Limb (tissue), 2 donors: Measurements from ENCODE around the gene TSACC.
A peak's percentile ranks its signal among the peaks of the same experiment; 100 is the strongest.
"Not testable (repeated sequence)": the region's sequence is repeated elsewhere in the genome, so short reads cannot be mapped to it uniquely, and the experiment has no call there.

Experiments
- DNase-seq, 2 donors: peaks; one replicate each; pipeline ENCODE4 v3.0.0-alpha.2; 2016; ENCODE audit errors: extremely low spot score in 2 of 2

The TSACC gene

GRCh38 chr1:156346035-156346434 is 7.7 kb downstream of the TSACC start:
- DNase-seq = not testable (repeated sequence)

- DNase-seq = no peak
These were observed 8.3 kb downstream of the TSACC start for GRCh38 chr1:156346636-156347035.

GRCh38 chr1:156347331-156347730 is 9.0 kb downstream of the TSACC start:
- no peak for DNase-seq

- DNase-seq = not testable (repeated sequence)
These were observed 14.2 kb downstream of the TSACC start for GRCh38 chr1:156352481-156352880.

GRCh38 chr1:156356262-156356874 is 18.0 kb downstream of the TSACC start:
- DNase-seq = no peak

GRCh38 chr1:156356875-156357534 is 18.7 kb downstream of the TSACC start:
- DNase-seq = peak in 1 of 2 donors; percentile 54

- DNase-seq = no peak
These were observed 19.7 kb downstream of the TSACC start for GRCh38 chr1:156357977-156358376.

- DNase-seq = no peak
These were observed 20.3 kb downstream of the TSACC start for GRCh38 chr1:156358641-156359040.

- no peak for DNase-seq
These were observed 20.9 kb downstream of the TSACC start for GRCh38 chr1:156359249-156359648.

- DNase-seq = no peak
These were observed 21.6 kb downstream of the TSACC start for GRCh38 chr1:156359973-156360372.

GRCh38 chr1:156360534-156360933 is 22.2 kb downstream of the TSACC start:
- no peak for DNase-seq

- no peak for DNase-seq
These were observed 27.4 kb downstream of the TSACC start for GRCh38 chr1:156365754-156366153.

GRCh38 chr1:156366378-156367166 is 28.2 kb downstream of the TSACC start:
- DNase-seq = no peak

- no peak for DNase-seq
These were observed 29.2 kb downstream of the TSACC start for GRCh38 chr1:156367383-156368156.

GRCh38 chr1:156368157-156368658 is 29.9 kb downstream of the TSACC start:
- DNase-seq = no peak

GRCh38 chr1:156368889-156369684 is 30.8 kb downstream of the TSACC start, which contains the start of gene RHBG:
Gene RHBG, plus strand, starts transcription at chr1:156369211. Its CDS starts 39 bp downstream, at chr1:156369250.
- no peak for DNase-seq

- not testable (repeated sequence) for DNase-seq
These were observed 31.5 kb downstream of the TSACC start for GRCh38 chr1:156369685-156370286.

- DNase-seq = no peak
These were observed 33.4 kb downstream of the TSACC start for GRCh38 chr1:156371553-156372264.

- no peak for DNase-seq
These were observed 33.9 kb downstream of the TSACC start for GRCh38 chr1:156372265-156372586.

GRCh38 chr1:156372876-156373275 is 34.5 kb downstream of the TSACC start:
- no peak for DNase-seq
